Neural progenitor cell (in vitro differentiated cells): ENCODE results near the gene RTN4RL2.

ENCODE experiments used
- EZH2 ChIP-seq: fragments of 200-600 bp; sonication (generic); IDR thresholded peaks from 2 replicates; pipeline ENCODE4 v1.6.1; 2017; ENCODE audit warnings: antibody characterized with exemption, mild to moderate bottlenecking, moderate library complexity
- EZH2phosphoT487 ChIP-seq: fragments of 200-600 bp; sonication (generic); IDR thresholded peaks from 2 replicates; pipeline ENCODE4 v1.6.1; 2017; ENCODE audit warnings: antibody characterized with exemption
- TF ChIP-seq, protein P1 (sequence below): fragments of 200-600 bp; sonication (generic); IDR thresholded peaks from 2 replicates; pipeline ENCODE4 v1.5.1; 2017; ENCODE audit warnings: antibody characterized with exemption, mild to moderate bottlenecking

DNA sequence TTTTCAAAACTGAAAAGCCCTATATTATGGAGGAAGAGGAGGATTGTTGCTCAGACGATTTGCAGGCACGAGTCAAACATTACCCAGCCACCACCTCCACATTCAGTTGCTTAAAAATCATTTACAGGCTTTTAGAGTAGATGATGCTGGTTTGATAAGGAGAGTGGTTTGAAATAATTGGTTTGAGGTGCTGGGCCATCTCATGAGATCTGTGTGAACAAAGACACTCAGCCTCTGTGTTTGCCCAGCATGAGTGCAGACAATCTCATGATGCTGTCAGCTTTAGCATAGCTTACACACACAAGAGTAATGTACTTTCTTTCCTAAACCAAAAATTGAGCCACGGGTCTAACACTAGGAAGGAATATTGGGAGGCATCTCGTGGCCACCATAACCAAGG lies 37.7 kb upstream of the RTN4RL2 start:
- TF ChIP-seq, protein P1, sequence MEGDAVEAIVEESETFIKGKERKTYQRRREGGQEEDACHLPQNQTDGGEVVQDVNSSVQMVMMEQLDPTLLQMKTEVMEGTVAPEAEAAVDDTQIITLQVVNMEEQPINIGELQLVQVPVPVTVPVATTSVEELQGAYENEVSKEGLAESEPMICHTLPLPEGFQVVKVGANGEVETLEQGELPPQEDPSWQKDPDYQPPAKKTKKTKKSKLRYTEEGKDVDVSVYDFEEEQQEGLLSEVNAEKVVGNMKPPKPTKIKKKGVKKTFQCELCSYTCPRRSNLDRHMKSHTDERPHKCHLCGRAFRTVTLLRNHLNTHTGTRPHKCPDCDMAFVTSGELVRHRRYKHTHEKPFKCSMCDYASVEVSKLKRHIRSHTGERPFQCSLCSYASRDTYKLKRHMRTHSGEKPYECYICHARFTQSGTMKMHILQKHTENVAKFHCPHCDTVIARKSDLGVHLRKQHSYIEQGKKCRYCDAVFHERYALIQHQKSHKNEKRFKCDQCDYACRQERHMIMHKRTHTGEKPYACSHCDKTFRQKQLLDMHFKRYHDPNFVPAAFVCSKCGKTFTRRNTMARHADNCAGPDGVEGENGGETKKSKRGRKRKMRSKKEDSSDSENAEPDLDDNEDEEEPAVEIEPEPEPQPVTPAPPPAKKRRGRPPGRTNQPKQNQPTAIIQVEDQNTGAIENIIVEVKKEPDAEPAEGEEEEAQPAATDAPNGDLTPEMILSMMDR: no peak
- TF ChIP-seq EZH2 (no peak), EZH2phosphoT487 (no peak)
